ENCODE data around the gene SMIM28. TPM values are rescaled to one million over a fixed set of nuclear protein-coding genes. Genes with fewer than 3 reads are reported as not detected.
A peak's percentile ranks its signal among the peaks of the same experiment; 100 is the strongest.

Gene SMIM28
- total and polyA plus RNA-seq, 12 donors = not detected

DNA sequence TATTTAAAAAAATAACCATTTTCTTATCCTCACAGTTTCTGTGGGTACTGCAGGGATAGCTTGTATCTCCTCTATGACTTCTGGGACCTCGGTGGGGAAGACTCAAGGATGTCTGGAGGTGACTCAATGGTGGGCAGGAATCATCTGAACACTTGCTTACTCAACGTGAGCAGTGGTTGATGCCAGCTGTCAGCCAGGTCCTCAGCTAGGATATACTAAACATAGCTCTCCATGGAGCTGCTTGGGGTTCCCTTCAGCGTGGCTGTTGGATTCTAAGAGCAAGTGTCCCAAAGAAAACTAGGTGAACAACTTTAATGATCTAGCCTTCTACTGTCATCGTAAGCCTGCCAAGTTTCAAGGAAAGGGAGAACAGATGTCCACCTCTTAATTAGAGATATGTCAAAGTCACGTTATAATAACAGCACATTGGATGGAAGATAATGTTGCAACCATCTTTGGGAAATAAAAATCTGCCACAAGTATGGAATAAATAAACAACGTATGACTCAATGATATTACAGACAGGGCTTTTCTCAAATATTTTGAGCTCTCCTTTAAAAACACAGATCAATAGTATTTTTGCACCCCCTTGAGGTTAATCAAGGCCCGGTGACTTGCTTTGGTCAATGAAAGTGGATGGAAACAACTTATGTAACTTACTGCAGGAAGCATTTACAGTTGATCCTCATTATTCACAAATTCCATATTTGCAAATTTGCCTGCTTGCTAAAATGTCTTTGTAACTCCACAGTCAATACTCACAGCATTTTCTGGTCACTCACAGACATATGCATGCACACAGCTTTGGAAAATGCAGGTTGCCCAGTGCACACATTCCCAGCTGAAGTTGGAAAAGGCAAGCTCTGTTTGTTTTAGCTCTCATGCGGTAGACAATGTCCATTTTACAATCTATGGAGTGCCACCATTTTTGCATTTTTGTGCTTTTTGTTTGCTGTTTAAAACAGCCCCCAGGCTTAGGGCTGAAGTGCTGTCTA, 19.7 kb downstream of the SMIM28 start:
- intact Hi-C loops (cut with DNase I) = loop anchor here in 1 of 10 donors (10.0 kb wide), 1 partner anchor 103 kb away; no protein-coding TSS in a partner anchor
- H3K36me3 ChIP-seq = no peaks in the 10 kb centered on the region
- peak in 5 of 8 donors; percentile 38 to 74 (median 44) for ATAC-seq
- no peak overlapping the region for H3K4me3 ChIP-seq
- no peaks in the 10 kb centered on the region for H3K9me3 ChIP-seq
- H3K27me3 ChIP-seq = no peaks in the 10 kb centered on the region
- WGBS, 2 donors = 63 to 68% methylated on average over 8 of the region's 8 CpGs
- peaks cover 0 to 42% (median 7%) of the 10 kb centered on the region in 9 donors for H3K4me1 ChIP-seq
- no peak for DNase-seq
- TF ChIP-seq, protein P1, sequence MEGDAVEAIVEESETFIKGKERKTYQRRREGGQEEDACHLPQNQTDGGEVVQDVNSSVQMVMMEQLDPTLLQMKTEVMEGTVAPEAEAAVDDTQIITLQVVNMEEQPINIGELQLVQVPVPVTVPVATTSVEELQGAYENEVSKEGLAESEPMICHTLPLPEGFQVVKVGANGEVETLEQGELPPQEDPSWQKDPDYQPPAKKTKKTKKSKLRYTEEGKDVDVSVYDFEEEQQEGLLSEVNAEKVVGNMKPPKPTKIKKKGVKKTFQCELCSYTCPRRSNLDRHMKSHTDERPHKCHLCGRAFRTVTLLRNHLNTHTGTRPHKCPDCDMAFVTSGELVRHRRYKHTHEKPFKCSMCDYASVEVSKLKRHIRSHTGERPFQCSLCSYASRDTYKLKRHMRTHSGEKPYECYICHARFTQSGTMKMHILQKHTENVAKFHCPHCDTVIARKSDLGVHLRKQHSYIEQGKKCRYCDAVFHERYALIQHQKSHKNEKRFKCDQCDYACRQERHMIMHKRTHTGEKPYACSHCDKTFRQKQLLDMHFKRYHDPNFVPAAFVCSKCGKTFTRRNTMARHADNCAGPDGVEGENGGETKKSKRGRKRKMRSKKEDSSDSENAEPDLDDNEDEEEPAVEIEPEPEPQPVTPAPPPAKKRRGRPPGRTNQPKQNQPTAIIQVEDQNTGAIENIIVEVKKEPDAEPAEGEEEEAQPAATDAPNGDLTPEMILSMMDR (IDR thresholded peaks at IDR 0.05) = no peak
- H3K27ac ChIP-seq = no peak overlapping the region

DNA sequence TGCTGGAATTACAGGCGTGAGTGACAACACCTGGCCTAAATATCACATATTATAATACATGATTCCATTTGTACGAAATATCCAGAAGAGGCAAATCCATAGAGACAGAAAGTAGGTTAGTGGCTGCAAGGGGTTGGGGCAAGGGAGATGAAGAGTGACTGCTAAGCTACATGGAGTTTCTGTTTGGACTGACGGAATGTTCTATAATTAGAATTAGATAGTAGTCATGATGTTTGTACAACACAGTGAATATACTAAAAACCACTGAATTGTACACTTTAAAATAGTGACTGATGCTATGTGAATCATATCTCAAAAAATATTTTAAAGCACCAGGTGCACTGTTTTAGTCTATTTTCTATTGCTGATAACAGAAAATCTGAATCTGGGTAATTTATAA, 22.6 kb downstream of the SMIM28 start:
- no peaks in the 10 kb centered on the region for H3K27me3 ChIP-seq
- no peak for DNase-seq
- H3K36me3 ChIP-seq = peaks cover 0 to under 1% (median 0%) of the 10 kb centered on the region in 9 donors
- 53 to 68% methylated on average over 3 of the region's 3 CpGs for WGBS, 2 donors
- H3K9me3 ChIP-seq = no peaks in the 10 kb centered on the region
- TF ChIP-seq, protein P1 (IDR thresholded peaks at IDR 0.05) = no peak
- intact Hi-C loops (cut with DNase I) = loop anchor here in 9 of 10 donors (5.0 to 10.0 kb wide), 7 partner anchors 93 to 286 kb away; no protein-coding TSS in a partner anchor
- no peak overlapping the region for H3K4me3 ChIP-seq
- peak in 1 of 8 donors; percentile 43 for ATAC-seq
- peak overlapping the region in 3 of 10 donors; percentile 24 to 70 (median 38) for H3K27ac ChIP-seq
- peaks cover 0 to 33% (median 15%) of the 10 kb centered on the region in 9 donors for H3K4me1 ChIP-seq

DNA sequence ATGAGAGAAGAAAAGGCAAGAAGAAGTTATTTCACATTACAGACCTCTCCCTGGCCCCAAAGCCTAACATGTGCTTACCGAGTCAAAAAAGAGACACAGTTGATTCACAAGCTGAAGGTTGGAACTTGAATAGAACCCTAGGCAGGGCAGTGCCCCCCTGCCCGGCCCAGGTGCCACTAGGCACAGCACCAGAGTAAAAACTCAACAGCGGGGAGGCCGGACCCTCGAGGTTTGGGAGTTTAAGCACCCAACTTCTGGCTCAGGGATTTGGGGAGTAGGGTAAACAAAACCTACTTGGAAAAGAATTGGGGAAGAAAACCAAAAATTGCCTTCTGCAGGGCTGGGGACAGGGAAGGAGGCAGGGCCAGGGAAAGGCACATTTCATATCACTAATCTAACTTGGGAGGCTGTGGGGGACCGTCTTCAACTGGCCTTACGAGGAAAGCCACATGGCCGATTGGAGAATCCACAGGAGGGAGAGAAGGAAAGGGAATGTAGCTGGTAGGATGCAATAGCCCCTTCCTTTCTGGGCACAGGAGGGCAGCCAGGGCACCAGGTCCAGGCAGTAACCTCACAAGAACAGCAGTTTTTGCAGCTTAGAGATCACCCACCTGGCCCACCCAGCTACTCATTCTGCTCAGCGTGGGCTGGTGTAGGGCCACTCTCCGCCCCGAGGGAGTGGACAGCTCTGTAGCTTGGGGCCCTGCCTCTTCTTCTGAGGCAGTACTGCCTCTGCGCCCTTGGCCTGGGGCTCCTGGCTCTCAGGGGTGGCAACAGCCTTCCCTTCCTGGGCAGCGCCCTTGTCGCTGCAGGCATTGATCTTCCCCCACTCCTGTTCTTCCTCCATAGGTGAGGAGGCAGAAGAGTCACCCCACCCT, 24.5 kb downstream of the SMIM28 start:
- no peak overlapping the region for H3K4me3 ChIP-seq
- WGBS, 2 donors = 97% methylated on average over 14 of the region's 14 CpGs

More for the DNA sequence above, 24.5 kb downstream of the SMIM28 start:
- Histone ChIP-seq H3K27ac (no peak overlapping the region), H3K36me3 (peaks cover 0 to 19% (median 15%) of the 10 kb centered on the region in 9 donors), H3K27me3 (no peaks in the 10 kb centered on the region), H3K4me1 (peaks cover 0 to 28% (median 20%) of the 10 kb centered on the region in 9 donors), H3K9me3 (no peaks in the 10 kb centered on the region)
- intact Hi-C loops (cut with DNase I) = loop anchor here in 9 of 10 donors (5.0 to 10.0 kb wide), 7 partner anchors 95 to 287 kb away; no protein-coding TSS in a partner anchor
- no peak for ATAC-seq
- DNase-seq = no peak
- TF ChIP-seq, protein P1 (IDR thresholded peaks at IDR 0.05) = no peak
